GM15510 (cell line): ENCODE data around the gene CD3D.

Source experiments
- POLR2A ChIP-seq: IDR thresholded peaks from 3 replicates; pipeline ENCODE4 v1.6.1; 2011; ENCODE audit warnings: borderline replicate concordance; ENCODE audit not compliant: insufficient read length; ENCODE audit errors: extremely low read depth

The CD3D gene

GRCh38 chr11:118342503-118343161, at the start of gene CD3D:
TSS of gene CD3D (minus strand) at chr11:118342705. CDS start at chr11:118342607, 98 bp downstream.
- no peak for TF ChIP-seq POLR2A

- TF ChIP-seq POLR2A = no peak
Observed at GRCh38 chr11:118383657-118384056, 41.2 kb upstream of the CD3D start.

- TF ChIP-seq POLR2A = no peak
Observed at GRCh38 chr11:118382954-118383353, 40.4 kb upstream of the CD3D start.

DNA sequence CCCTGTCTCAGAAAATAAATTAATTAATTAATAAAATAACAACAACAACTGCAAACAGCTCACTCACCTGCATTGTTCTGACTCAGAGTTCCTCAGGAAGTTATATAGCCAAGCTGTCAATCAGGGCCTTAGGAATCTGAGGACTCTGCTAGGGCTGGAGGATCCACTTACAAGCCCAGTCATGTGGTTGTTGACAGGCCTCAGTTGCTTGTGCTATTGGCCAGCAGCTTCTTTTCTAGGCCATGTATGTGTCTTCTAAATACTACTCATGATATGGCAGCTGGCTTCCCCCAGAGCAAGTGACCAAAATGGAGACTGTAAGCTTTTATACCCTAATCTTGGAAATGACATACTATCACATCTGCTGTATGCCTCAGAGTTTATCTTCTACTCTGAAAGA, 38.1 kb upstream of the CD3D start:
- TF ChIP-seq POLR2A = no peak

GRCh38 chr11:118379497-118379896, 37.0 kb upstream of the CD3D start:
- no peak for TF ChIP-seq POLR2A

- no peak for TF ChIP-seq POLR2A
Observed at GRCh38 chr11:118375978-118376377, 33.5 kb upstream of the CD3D start.

DNA sequence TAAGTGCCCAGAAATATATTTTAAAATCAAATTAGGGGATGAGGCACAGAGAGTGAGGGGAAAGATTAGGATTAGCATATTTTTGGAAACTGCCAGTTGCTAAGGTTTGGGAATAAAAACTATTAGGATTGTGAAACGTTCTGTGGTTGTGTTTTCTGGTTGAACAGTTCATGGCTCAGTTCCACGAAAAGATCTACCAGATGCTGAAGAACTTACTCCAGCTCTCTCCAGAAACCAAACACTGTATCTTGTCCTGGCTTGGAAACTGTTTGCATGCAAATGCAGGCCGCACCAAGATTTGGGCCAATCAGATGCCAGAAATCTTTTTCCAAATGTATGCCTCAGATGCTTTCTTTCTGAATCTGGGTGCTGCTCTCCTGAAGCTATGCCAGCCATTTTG, 32.2 kb upstream of the CD3D start:
- TF ChIP-seq POLR2A = no peak

DNA sequence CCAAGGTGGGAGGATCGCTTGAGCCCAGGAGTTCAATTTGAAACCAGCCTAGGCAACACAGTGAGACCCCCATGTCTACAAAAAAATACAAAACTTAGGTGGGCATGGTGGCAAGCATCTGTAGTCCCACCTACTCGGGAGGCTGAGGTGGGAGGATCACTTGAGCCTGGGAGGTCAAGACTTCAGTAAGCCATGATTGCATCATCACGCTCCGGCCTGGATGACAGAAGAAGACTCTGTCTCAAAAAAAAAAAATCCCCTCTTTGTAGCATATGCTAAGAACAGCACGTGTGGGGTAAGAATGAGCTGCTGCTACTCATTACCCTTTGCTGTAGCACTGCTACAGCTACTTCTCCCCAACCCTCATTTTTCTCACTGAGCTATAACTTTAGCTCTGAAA, 31.4 kb upstream of the CD3D start:
- TF ChIP-seq POLR2A = no peak

DNA sequence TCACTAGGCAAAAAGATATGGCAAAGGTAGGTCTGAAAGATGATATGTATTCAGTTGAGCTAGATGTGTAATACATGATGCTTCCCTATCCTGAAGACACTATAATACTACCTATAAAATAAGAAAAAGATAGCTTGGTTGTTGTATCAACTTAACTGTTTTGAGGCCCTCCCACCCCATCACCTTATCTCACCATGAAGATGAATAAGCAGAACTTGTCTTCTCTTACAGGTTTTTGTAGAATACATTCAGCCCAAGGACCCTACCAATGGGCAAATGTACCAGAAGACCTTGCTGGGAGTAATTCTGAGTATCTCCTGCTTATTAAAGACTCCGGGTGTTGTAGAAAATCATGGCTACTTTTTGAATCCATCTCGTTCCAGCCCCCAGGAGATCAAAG, 30.8 kb upstream of the CD3D start:
- no peak for TF ChIP-seq POLR2A

- no peak for TF ChIP-seq POLR2A
Observed at GRCh38 chr11:118370774-118371173, 28.3 kb upstream of the CD3D start.

DNA sequence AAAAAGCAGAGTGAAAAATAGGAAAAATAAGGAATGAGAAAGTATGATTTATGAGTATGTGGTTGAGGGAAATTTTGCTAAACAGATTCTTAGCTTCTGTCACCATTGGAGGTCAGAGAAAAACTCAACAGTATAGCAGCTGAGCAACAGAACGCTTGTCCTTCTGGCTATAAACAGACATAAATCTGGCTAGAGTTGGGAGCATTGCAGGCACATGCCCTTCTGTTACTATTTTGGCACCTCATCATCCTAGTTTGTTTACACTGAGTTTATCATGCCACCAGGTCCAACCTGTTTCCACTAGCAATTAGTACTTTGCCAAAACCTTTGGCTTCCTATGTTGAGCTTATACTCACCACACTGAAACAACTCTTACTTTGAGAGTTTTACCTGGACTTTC, 23.8 kb upstream of the CD3D start:
- no peak for TF ChIP-seq POLR2A

DNA sequence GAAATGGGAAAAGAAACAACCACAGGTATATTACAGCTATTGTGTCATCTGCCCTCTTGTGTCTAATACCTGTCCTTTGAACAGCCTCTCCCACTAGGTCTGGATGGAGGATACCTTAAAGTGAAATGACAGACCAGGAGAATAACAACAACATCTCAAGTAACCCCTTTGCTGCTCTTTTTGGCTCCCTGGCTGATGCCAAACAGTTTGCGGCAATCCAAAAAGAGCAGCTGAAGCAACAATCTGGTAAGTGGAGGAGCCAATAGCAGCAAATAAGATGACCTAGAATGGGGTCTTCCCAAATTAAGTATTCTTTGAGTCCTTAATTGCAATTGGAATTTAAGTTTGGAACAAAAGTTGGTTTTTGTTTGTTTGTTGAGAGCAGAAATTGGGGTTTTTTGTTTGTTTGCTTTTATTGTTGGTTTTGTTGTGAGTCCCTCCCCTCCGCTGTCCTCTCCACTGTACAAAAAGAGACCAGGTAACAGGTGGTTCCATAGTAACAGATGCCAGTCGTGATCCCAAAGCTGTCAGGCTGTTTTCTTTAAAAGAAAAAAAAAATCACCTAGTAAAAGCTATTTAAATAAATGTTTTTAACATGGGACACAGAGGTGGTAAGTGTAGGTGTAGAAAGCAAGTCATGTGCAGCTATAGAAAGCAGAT, 22.6 kb upstream of the CD3D start:
- TF ChIP-seq POLR2A = no peak

DNA sequence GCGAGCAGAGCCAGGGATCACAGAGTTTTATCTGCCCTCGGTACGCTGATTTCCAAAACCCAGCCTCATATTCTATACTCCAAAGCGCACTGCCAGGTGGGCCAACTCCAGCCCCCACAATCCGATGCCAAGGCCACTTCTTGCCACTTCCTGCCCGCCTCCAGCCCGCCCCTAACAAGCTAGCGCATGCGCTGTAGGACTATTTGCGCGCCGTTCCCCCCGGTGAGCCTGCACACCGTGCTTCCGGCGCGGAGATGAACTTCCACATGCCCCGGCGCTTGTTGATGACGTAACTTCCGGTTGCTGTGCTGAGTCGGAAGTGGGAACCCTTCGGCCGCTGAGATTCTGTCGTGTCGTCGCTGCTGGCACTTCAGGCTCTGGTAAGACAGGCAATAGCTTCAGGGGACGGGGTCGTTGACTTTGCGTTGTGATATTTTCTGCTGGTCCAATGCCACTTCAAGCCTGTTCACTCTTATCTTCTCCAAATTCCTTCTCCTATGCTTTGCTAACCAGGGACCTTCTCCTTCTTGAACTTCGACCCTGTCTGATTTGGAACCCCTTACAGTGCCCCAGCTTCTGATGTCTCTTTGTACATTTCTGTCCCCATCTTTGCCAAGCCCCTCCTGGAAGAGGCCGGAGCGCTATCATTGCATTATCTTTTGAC, 16.9 kb upstream of the CD3D start, which contains the start of gene UBE4A:
Gene UBE4A, plus strand, starts transcription at position 306 of the 664 bp plus-strand sequence. CDS start 5,481 bp downstream, outside the sequence.
- peak; percentile 96 for TF ChIP-seq POLR2A

GRCh38 chr11:118358071-118358470, 15.6 kb upstream of the CD3D start:
- TF ChIP-seq POLR2A = no peak

DNA sequence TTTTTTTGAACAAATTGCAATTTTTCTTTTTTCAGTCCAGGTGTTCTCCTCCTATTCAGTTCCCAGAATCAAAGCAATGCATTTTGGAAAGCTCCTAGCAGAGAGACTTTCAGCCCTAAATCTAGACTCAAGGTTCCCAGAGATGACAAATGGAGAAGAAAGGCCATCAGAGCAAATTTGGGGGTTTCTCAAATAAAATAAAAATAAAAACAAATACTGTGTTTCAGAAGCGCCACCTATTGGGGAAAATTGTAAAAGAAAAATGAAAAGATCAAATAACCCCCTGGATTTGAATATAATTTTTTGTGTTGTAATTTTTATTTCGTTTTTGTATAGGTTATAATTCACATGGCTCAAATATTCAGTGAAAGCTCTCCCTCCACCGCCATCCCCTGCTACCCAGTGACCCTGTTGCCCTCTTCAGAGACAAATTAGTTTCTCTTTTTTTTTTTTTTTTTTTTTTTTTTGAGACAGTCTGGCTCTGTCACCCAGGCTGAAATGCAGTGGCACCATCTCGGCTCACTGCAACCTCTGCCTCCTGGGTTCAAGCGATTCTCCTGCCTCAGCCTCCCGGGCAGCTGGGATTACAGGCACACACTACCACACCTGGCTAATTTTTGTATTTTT, 10.7 kb upstream of the CD3D start:
- no peak for TF ChIP-seq POLR2A
